K562 (cell line): ENCODE data around the gene ZEB2. TPM values are rescaled to one million over a fixed set of nuclear protein-coding genes. Genes with fewer than 3 reads are reported as not detected.

Experiments used
- ATAC-seq: fragments of 200-7000 bp; cut with Tn5 transposase; 3 replicates; pipeline ENCODE4 v1.9.1; 2020; ENCODE audit warnings: moderate library complexity
- BruUV-seq: library from RNA; stranded (reverse); fragments of 400-500 nt; replicated peaks from 2 replicates; lab custom pipeline; 2021; lab: Mats Ljungman, UMichigan
- CTCF ChIA-PET: fragments of 300-600 bp; formaldehyde crosslinking; extraction: SDS; loops from one replicate; lab custom pipeline; 2021; ENCODE audit warnings: low intra/inter-chr PET ratio; lab: Yijun Ruan, JAX
- POLR2A ChIA-PET: fragments of 300-600, 350-650 bp; sonication (Branson Sonifier 250); formaldehyde crosslinking; extraction: SDS; loops from one replicate; lab custom pipeline; 2021; ENCODE audit warnings: antibody characterized with exemption, inconsistent platforms; lab: Yijun Ruan, JAX
- DNase-seq, 4 experiments: peaks; one replicate each; pipeline versions ENCODE4 v3.0.0 to v3.0.0-alpha.2; 2011 to 2018; ENCODE audit warnings: low spot score in 3 of 4, mixed read lengths in 3 of 4; ENCODE audit errors: extremely low read depth in 1 of 4
- FAIRE-seq: peaks from 2 replicates; lab custom pipeline; 2011; peaks lifted over from hg19 to GRCh38; lab: Jason Lieb, UNC
- H2AFZ ChIP-seq: 2 replicates; pipeline ENCODE4 v1.6.0; 2011; ENCODE audit warnings: low read depth, low read length, control low read depth, inconsistent platforms
- H3K27ac ChIP-seq: fragments of 200-600 bp; 3 replicates; pipeline ENCODE4 v1.8.0; 2011; ENCODE audit warnings: low read depth, mild to moderate bottlenecking, control low read depth, inconsistent platforms, low read length, moderate library complexity, mixed read lengths; ENCODE audit errors: extremely low read depth
- H3K27me3 ChIP-seq, 2 experiments: fragments of 300-600 bp in 1 of 2; 2 replicates in 1 of 2; 3 replicates in 1 of 2; pipeline versions ENCODE4 v1.6.0 to v1.8.0; 2011; ENCODE audit warnings: inconsistent platforms in 2 of 2, low read length in 2 of 2, mild to moderate bottlenecking in 1 of 2, mixed read lengths in 1 of 2, moderate library complexity in 1 of 2; ENCODE audit not compliant: control insufficient read depth in 2 of 2, insufficient read depth in 2 of 2
- H3K36me3 ChIP-seq: fragments of 300-600 bp; 3 replicates; pipeline ENCODE4 v1.8.0; 2011; ENCODE audit warnings: mild to moderate bottlenecking, low read length, inconsistent platforms; ENCODE audit not compliant: control insufficient read depth, insufficient read depth
- H3K4me1 ChIP-seq, 2 experiments: fragments of 200-600 bp in 1 of 2; replicated peaks in 1 of 2; 2 replicates in 1 of 2; 3 replicates in 1 of 2; pipeline versions ENCODE4 v1.5.1 to v1.8.0; 2011; ENCODE audit warnings: inconsistent platforms in 2 of 2, low read length in 2 of 2, mild to moderate bottlenecking in 1 of 2, mixed read lengths in 1 of 2, moderate library complexity in 1 of 2; ENCODE audit not compliant: control insufficient read depth in 2 of 2, insufficient read depth in 2 of 2
- H3K4me2 ChIP-seq: 2 replicates; pipeline ENCODE4 v1.6.1; 2011; ENCODE audit warnings: low read length, control low read depth, inconsistent platforms, mixed read lengths; ENCODE audit not compliant: insufficient read depth
- H3K4me3 ChIP-seq: fragments of 200-600 bp; sonication (generic), shearing (Covaris generic); 2 replicates; pipeline ENCODE4 v1.5.1; 2016; ENCODE audit warnings: control low read depth, inconsistent platforms
- H3K79me2 ChIP-seq: fragments of 200-600 bp; 3 replicates; pipeline ENCODE4 v1.8.0; 2011; ENCODE audit warnings: low read length, inconsistent platforms; ENCODE audit not compliant: control insufficient read depth, insufficient read depth
- H3K9ac ChIP-seq, 2 experiments: 2 replicates each; pipeline versions ENCODE4 v1.6.0 to v1.6.1; 2011; ENCODE audit warnings: low read depth in 2 of 2, low read length in 2 of 2, control low read depth in 1 of 2, inconsistent platforms in 1 of 2, mild to moderate bottlenecking in 1 of 2, mixed read lengths in 1 of 2; ENCODE audit not compliant: insufficient read depth in 1 of 2
- H3K9me1 ChIP-seq: one replicate; pipeline ENCODE4 v1.6.0; 2011; ENCODE audit warnings: inconsistent platforms, mild to moderate bottlenecking, low read length, moderate library complexity; ENCODE audit not compliant: control insufficient read depth, insufficient read depth
- H3K9me3 ChIP-seq: replicated peaks from 2 replicates; pipeline ENCODE4 v1.5.1; 2011; ENCODE audit warnings: low read depth, low read length, inconsistent platforms; ENCODE audit not compliant: control insufficient read depth, insufficient read depth
- H4K20me1 ChIP-seq: replicated peaks from 2 replicates; pipeline ENCODE4 v1.6.1; 2011; ENCODE audit warnings: low read length, inconsistent platforms, mixed read lengths; ENCODE audit not compliant: control insufficient read depth, insufficient read depth
- ILF3 ChIP-seq: fragments of 450-650 bp; IDR thresholded peaks from 2 replicates; pipeline ENCODE4 v1.6.1; 2018; ENCODE audit warnings: antibody characterized with exemption, mild to moderate bottlenecking, moderate library complexity, borderline replicate concordance
- RUNX1 ChIP-seq: sonication (generic); IDR thresholded peaks from 2 replicates; pipeline ENCODE4 v1.6.1; 2016; ENCODE audit warnings: antibody characterized with exemption, low read depth
- SRF ChIP-seq, 2 experiments: fragments of 250-450, 450-650 bp in 1 of 2; sonication (Bioruptor Pico) in 1 of 2; sonication (generic) in 1 of 2; formaldehyde crosslinking; IDR thresholded peaks; 2 replicates each; pipeline versions ENCODE4 v1.5.0 to v1.5.1; 2020 to 2022; ENCODE audit warnings: mild to moderate bottlenecking in 1 of 2, missing genetic modification reagents in 1 of 2
- STAT6 ChIP-seq: sonication (generic); formaldehyde crosslinking; IDR thresholded peaks from 2 replicates; pipeline ENCODE4 v1.8.1; 2023; ENCODE audit warnings: mild to moderate bottlenecking, missing genetic modification reagents
- ZC3H11A ChIP-seq: IDR thresholded peaks from 2 replicates; pipeline ENCODE4 v1.6.1; 2012; ENCODE audit warnings: low read depth, low read length, improper control_type of control experiment
- ZNF77 ChIP-seq: fragments of 250-450 bp; sonication (Bioruptor Pico); IDR thresholded peaks from 2 replicates; pipeline ENCODE4 v1.5.0; 2020
- WGBS: fragments of 100-300 bp; shearing (Covaris generic); methylation state at CpG from one replicate; pipeline ENCODE4 v1.1.6; 2016; ENCODE audit warnings: low coverage, mixed read lengths; ENCODE audit not compliant: insufficient coverage; ENCODE audit errors: missing lambda C conversion rate; 5-methylcytosine and 5-hydroxymethylcytosine counted together
- in situ Hi-C: fragments of 300-500 bp; cut with MboI; formaldehyde crosslinking; loops from 4 replicates; pipeline ENCODE4 v1.15.0; 2018; ENCODE audit warnings: inconsistent platforms, mixed read lengths
- intact Hi-C: fragments of 100-400 bp; cut with micrococcal nuclease; formaldehyde crosslinking; loops from 2 replicates; pipeline ENCODE4 v1.14.2; 2022
- polyA plus RNA-seq, 8 experiments: library from polyadenylated mRNA; depleted of rRNA in 4 of 8; stranded (reverse) in 5 of 8; unstranded in 3 of 8; fragments of >200 nt; fragmentation: Nextera tagmentation in 2 of 8; fragmentation: Illumina TruSeq in 1 of 8; extraction: Ambion mirVana in 2 of 8; extraction: Trizol in 1 of 8; gene quantifications; 2 replicates each; pipeline versions ENCODE4 v1.2.1 to v1.2.3, GENCODE V29; 2011 to 2014; ENCODE audit warnings: inconsistent platforms in 1 of 8, missing spikeins in 1 of 8
- total RNA-seq, 7 experiments: library from RNA; depleted of rRNA in 6 of 7; stranded (reverse); fragments of >200 nt in 6 of 7; fragmentation: Illumina TruSeq in 2 of 7; extraction: Trizol in 2 of 7; gene quantifications; 2 replicates each; pipeline versions ENCODE4 v1.2.1 to v1.2.3, GENCODE V29; 2011 to 2021; ENCODE audit warnings: low replicate concordance in 1 of 7
- TF ChIP-seq, protein P1 (sequence below): fragments of 250-450 bp; sonication (Bioruptor Pico); IDR thresholded peaks from 2 replicates; pipeline ENCODE4 v1.4.0; 2020; ENCODE audit warnings: borderline replicate concordance

ZEB2 gene
- total and polyA plus RNA-seq, 9 of the 15 experiments (the other 6 are each of a cell fraction or from before 2014, with no cell fraction given) = 15.1 to 113 (median 72.3) TPM

GRCh38 chr2:144477281-144477956 lies 42.5 kb downstream of the ZEB2 start:
- Histone ChIP-seq H3K36me3 (peaks cover 88% of the 10 kb centered on the region), H3K27me3 (no peaks in the 10 kb centered on the region), H3K27ac (no peak overlapping the region), H4K20me1 (peaks cover 14% of the 10 kb centered on the region), H3K9me3 (no peaks in the 10 kb centered on the region), H3K9me1 (no peaks in the 10 kb centered on the region), H2AFZ (no peak overlapping the region), H3K4me1 (peaks cover 0 to 28% of the 10 kb centered on the region in 2 experiments), H3K9ac (no peak overlapping the region), H3K79me2 (peaks cover 100% of the 10 kb centered on the region), H3K4me2 (no peak overlapping the region), H3K4me3 (no peak overlapping the region)
- 76% methylated on average over 4 of the region's 4 CpGs for WGBS
- CTCF ChIA-PET = no interaction called here
- no peak for ATAC-seq
- intact Hi-C loops = no loop called here
- no TSS peak for BruUV-seq
- FAIRE-seq = peak; percentile 15
- DNase-seq = no peak
- in situ Hi-C loops = no loop called here
- TF ChIP-seq RUNX1 = no peak
- no peak for TF ChIP-seq ILF3
- TF ChIP-seq ZNF77 (CRISPR knock-in tag) = no peak
- no peak for TF ChIP-seq ZC3H11A
- TF ChIP-seq STAT6 (CRISPR knock-in tag) = no peak
- TF ChIP-seq, protein P1, sequence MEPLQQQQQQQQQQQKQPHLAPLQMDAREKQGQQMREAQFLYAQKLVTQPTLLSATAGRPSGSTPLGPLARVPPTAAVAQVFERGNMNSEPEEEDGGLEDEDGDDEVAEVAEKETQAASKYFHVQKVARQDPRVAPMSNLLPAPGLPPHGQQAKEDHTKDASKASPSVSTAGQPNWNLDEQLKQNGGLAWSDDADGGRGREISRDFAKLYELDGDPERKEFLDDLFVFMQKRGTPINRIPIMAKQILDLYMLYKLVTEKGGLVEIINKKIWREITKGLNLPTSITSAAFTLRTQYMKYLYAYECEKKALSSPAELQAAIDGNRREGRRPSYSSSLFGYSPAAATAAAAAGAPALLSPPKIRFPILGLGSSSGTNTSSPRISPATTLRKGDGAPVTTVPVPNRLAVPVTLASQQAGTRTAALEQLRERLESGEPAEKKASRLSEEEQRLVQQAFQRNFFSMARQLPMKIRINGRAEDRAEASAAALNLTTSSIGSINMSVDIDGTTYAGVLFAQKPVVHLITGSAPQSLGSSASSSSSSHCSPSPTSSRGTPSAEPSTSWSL (CRISPR knock-in tag) = no peak
- no peak for TF ChIP-seq SRF (CRISPR knock-in tag; IDR thresholded peaks at IDR 0.05)
- POLR2A ChIA-PET = interaction anchor here (0.7 to 1.7 kb wide), 6 partner anchors 9 to 381 kb away, joined by 3 to 5 read pairs (median 4); no protein-coding TSS in a partner anchor
